H9 (cell line): ENCODE data around the gene ABHD16B. TPM values are rescaled to one million over a fixed set of nuclear protein-coding genes. Genes with fewer than 3 reads are reported as not detected.

Experiments used
- DNase-seq: peaks from one replicate; pipeline ENCODE4 v3.0.0-alpha.2; 2017
- H2AFZ ChIP-seq: one replicate; pipeline ENCODE4 v1.6.1; 2013; ENCODE audit warnings: mild to moderate bottlenecking, low read length, control low read depth, moderate library complexity
- H2AK5ac ChIP-seq: 2 replicates; pipeline ENCODE4 v1.6.1; 2013; ENCODE audit warnings: low read length, control low read depth, mixed read lengths; ENCODE audit not compliant: insufficient read length
- H2BK120ac ChIP-seq: one replicate; pipeline ENCODE4 v1.6.1; 2013; ENCODE audit warnings: low read depth, mild to moderate bottlenecking, low read length, control low read depth, inconsistent platforms; ENCODE audit not compliant: poor library complexity, severe bottlenecking
- H2BK12ac ChIP-seq: 2 replicates; pipeline ENCODE4 v1.6.1; 2013; ENCODE audit warnings: low read length, control low read depth, mixed read lengths, low read depth; ENCODE audit not compliant: insufficient read length
- H2BK15ac ChIP-seq: 2 replicates; pipeline ENCODE4 v1.6.1; 2013; ENCODE audit warnings: low read depth, low read length, control low read depth
- H2BK20ac ChIP-seq: one replicate; pipeline ENCODE4 v1.6.1; 2013; ENCODE audit warnings: low read depth, mild to moderate bottlenecking, low read length, control low read depth, inconsistent platforms; ENCODE audit not compliant: poor library complexity, severe bottlenecking
- H2BK5ac ChIP-seq: 2 replicates; pipeline ENCODE4 v1.6.1; 2013; ENCODE audit warnings: low read length, control low read depth, mixed read lengths; ENCODE audit not compliant: insufficient read length
- H3K14ac ChIP-seq: 2 replicates; pipeline ENCODE4 v1.6.1; 2013; ENCODE audit warnings: low read length, control low read depth; ENCODE audit not compliant: insufficient read depth
- H3K18ac ChIP-seq: 2 replicates; pipeline ENCODE4 v1.6.1; 2013; ENCODE audit warnings: low read depth, mild to moderate bottlenecking, mixed read lengths, low read length, control low read depth; ENCODE audit not compliant: insufficient read length
- H3K23ac ChIP-seq: 2 replicates; pipeline ENCODE4 v1.6.1; 2013; ENCODE audit warnings: low read length, control low read depth, mixed read lengths, low read depth; ENCODE audit not compliant: insufficient read length
- H3K23me2 ChIP-seq: 2 replicates; pipeline ENCODE4 v1.6.1; 2013; ENCODE audit warnings: low read depth, mild to moderate bottlenecking, mixed read lengths, low read length, control low read depth; ENCODE audit not compliant: insufficient read length, poor library complexity, severe bottlenecking
- H3K27ac ChIP-seq: 2 replicates; pipeline ENCODE4 v1.5.1; 2013; ENCODE audit warnings: low read length, control low read depth, mixed read lengths, low read depth; ENCODE audit not compliant: insufficient read length
- H3K27me3 ChIP-seq: 2 replicates; pipeline ENCODE4 v1.6.1; 2013; ENCODE audit warnings: low read length, control low read depth, inconsistent platforms; ENCODE audit not compliant: insufficient read depth
- H3K4ac ChIP-seq: 2 replicates; pipeline ENCODE4 v1.6.1; 2013; ENCODE audit warnings: low read depth, mild to moderate bottlenecking, control low read depth, inconsistent platforms, low read length, moderate library complexity
- H3K4me1 ChIP-seq: 2 replicates; pipeline ENCODE4 v1.6.1; 2013; ENCODE audit warnings: low read length, control low read depth, inconsistent platforms; ENCODE audit not compliant: insufficient read depth
- H3K4me2 ChIP-seq: 2 replicates; pipeline ENCODE4 v1.6.1; 2013; ENCODE audit warnings: low read length, control low read depth, mixed read lengths; ENCODE audit not compliant: insufficient read length, insufficient read depth
- H3K56ac ChIP-seq: 2 replicates; pipeline ENCODE4 v1.6.1; 2013; ENCODE audit warnings: low read depth, mild to moderate bottlenecking, mixed read lengths, low read length, control low read depth; ENCODE audit not compliant: insufficient read length
- H3K79me1 ChIP-seq: 2 replicates; pipeline ENCODE4 v1.6.1; 2013; ENCODE audit warnings: low read depth, mild to moderate bottlenecking, moderate library complexity, low read length, control low read depth, inconsistent platforms; ENCODE audit not compliant: insufficient read depth, poor library complexity, severe bottlenecking
- H3K79me2 ChIP-seq: 2 replicates; pipeline ENCODE4 v1.6.1; 2013; ENCODE audit warnings: low read length, control low read depth, inconsistent platforms; ENCODE audit not compliant: insufficient read depth
- H3K9ac ChIP-seq: 2 replicates; pipeline ENCODE4 v1.6.1; 2013; ENCODE audit warnings: low read length, control low read depth, mixed read lengths; ENCODE audit not compliant: insufficient read length; ENCODE audit errors: extremely low read depth
- H3K9me3 ChIP-seq: one replicate; pipeline ENCODE4 v1.6.1; 2013; ENCODE audit warnings: low read depth, low read length, inconsistent platforms; ENCODE audit not compliant: control insufficient read depth
- H3T11ph ChIP-seq: one replicate; pipeline ENCODE4 v1.6.1; 2013; ENCODE audit warnings: mild to moderate bottlenecking, low read length, control low read depth, inconsistent platforms
- H4K20me1 ChIP-seq: one replicate; pipeline ENCODE4 v1.6.1; 2013; ENCODE audit not compliant: control insufficient read depth, insufficient read length, insufficient read depth
- H4K5ac ChIP-seq: 2 replicates; pipeline ENCODE4 v1.6.1; 2013; ENCODE audit warnings: low read depth, mild to moderate bottlenecking, mixed read lengths, low read length, control low read depth; ENCODE audit not compliant: insufficient read length
- H4K8ac ChIP-seq: replicated peaks from 2 replicates; pipeline ENCODE4 v1.6.1; 2013; ENCODE audit warnings: low read length, control low read depth, mixed read lengths, low read depth; ENCODE audit not compliant: insufficient read length
- H4K91ac ChIP-seq: 2 replicates; pipeline ENCODE4 v1.6.1; 2013; ENCODE audit warnings: low read depth, mild to moderate bottlenecking, moderate library complexity, mixed read lengths, low read length, control low read depth; ENCODE audit not compliant: insufficient read length
- H3K27ac Mint-ChIP-seq, 3 experiments: 2 replicates in 2 of 3; 3 replicates in 1 of 3; pipeline ENCODE4 v1.8.0; 2020 to 2021; ENCODE audit warnings: mixed read lengths in 3 of 3, mild to moderate bottlenecking in 1 of 3, moderate library complexity in 1 of 3
- H3K27me3 Mint-ChIP-seq: 2 replicates; pipeline ENCODE4 v1.8.0; 2021; ENCODE audit warnings: low read depth, mild to moderate bottlenecking, moderate library complexity, mixed read lengths
- H3K36me3 Mint-ChIP-seq, 3 experiments: 2 replicates in 2 of 3; 3 replicates in 1 of 3; pipeline ENCODE4 v1.8.0; 2020 to 2021; ENCODE audit warnings: low read depth in 3 of 3, mixed read lengths in 3 of 3; ENCODE audit not compliant: insufficient read depth in 1 of 3
- H3K4me1 Mint-ChIP-seq, 2 experiments: 2 replicates each; pipeline ENCODE4 v1.8.0; 2020; ENCODE audit warnings: mixed read lengths in 2 of 2
- H3K4me3 Mint-ChIP-seq, 2 experiments: 2 replicates in 1 of 2; 3 replicates in 1 of 2; pipeline ENCODE4 v1.8.0; 2020 to 2021; ENCODE audit warnings: mild to moderate bottlenecking in 2 of 2, mixed read lengths in 2 of 2, moderate library complexity in 1 of 2
- H3K9me3 Mint-ChIP-seq, 2 experiments: 2 replicates in 1 of 2; 3 replicates in 1 of 2; pipeline ENCODE4 v1.8.0; 2020; ENCODE audit warnings: mild to moderate bottlenecking in 2 of 2, mixed read lengths in 2 of 2, moderate library complexity in 1 of 2
- CTCF ChIP-seq: fragments of 200-600 bp; sonication (generic); conservative IDR thresholded peaks from 3 replicates; pipeline ENCODE4 v1.8.0; 2021; ENCODE audit warnings: antibody characterized with exemption, mild to moderate bottlenecking
- WGBS: extraction: QIAGEN DNeasy Blood & Tissue Kit; methylation state at CpG from one replicate; pipeline ENCODE4 v1.1.7; 2013; ENCODE audit warnings: missing lambda C conversion rate, low lambda C conversion rate, mixed read lengths; ENCODE audit not compliant: insufficient read length; ENCODE audit errors: extremely low coverage; 5-methylcytosine and 5-hydroxymethylcytosine counted together
- total RNA-seq: library from RNA; stranded (reverse); gene quantifications from 2 replicates; pipeline ENCODE4 v1.2.1, GENCODE V29; 2021

The ABHD16B gene
- total RNA-seq, 1 experiment from 2014 or later: not detected

DNA sequence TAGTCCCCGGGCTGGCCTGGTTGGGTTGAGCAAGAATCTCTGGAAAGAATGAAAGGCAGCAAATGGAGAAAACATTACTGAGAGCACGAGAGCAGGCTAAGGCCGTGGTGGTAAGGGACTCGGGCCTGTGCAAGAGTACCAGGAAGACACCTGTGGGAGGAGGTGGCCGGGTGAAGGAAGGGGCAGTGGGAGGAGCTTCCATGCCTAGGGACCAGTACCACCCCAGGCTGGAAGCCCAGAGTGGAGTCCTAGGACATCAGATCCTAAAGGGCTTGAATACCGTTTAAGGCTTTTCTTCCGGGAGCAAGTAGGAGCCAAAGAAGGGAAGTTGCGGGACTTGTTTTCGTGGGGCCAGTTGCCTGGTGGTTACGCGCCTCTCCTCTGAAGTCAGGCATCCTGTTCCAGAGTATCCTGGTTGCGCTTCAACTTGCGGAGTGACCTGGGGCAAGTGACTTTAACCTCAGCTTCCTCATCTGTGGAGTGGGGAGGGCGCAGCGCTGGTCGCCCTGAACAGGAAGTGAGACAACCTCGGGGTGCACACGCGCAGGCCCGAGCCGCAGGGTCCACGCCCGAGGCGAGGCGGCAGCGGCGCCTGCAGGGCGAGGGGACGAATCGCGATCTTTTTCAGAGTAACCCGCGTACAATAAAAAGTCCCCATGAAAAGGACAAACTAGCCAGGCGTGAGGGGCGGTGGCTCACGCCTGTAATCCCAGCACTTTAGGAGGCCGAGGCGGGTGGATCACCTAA, 2.7 kb downstream of the ABHD16B start:
- no peak overlapping the region for H2BK15ac ChIP-seq
- peak; percentile 70 for TF ChIP-seq CTCF
- Mint-ChIP-seq H3K9me3 (0 out of 5 replicates have a peak, but pooled peaks cover 0 to 2% of the 10 kb centered on the region in 2 experiments), H3K27ac (peak overlapping the region; percentile 96 to 98 (median 96)), H3K4me3 (peak overlapping the region; percentile 91 to 93), H3K36me3 (peaks cover 5 to 24% (median 22%) of the 10 kb centered on the region in 3 experiments), H3K4me1 (peaks cover 23 to 36% of the 10 kb centered on the region in 2 experiments), H3K27me3 (no peaks in the 10 kb centered on the region)
- H3K4ac ChIP-seq: no peak overlapping the region
- no peaks in the 10 kb centered on the region; the same call in 1 of the 2 replicates for H3K4me1 ChIP-seq
- no peak overlapping the region for H2AK5ac ChIP-seq
- H3K27me3 ChIP-seq: no peaks in the 10 kb centered on the region
- no CpG with 5 or more reads among the region's 38 CpGs for WGBS
- DNase-seq: peak; percentile 58
- H3T11ph ChIP-seq: no peak overlapping the region
- H2BK5ac ChIP-seq: no peak overlapping the region
- peak overlapping the region; percentile 47 for H3K9ac ChIP-seq
- H3K18ac ChIP-seq: no peak overlapping the region
- peaks cover 5% of the 10 kb centered on the region; the same call in 1 of the 2 replicates for H3K79me2 ChIP-seq
- H4K8ac ChIP-seq: no peak overlapping the region
- no peak overlapping the region for H2BK120ac ChIP-seq
- no peak overlapping the region for H3K27ac ChIP-seq
- H3K23ac ChIP-seq: no peak overlapping the region
- no peak overlapping the region; the same call in 1 of the 2 replicates for H3K14ac ChIP-seq
- H4K20me1 ChIP-seq: no peaks in the 10 kb centered on the region
- H3K4me2 ChIP-seq: peak overlapping the region; percentile 47
- H2AFZ ChIP-seq: no peak overlapping the region
- no peak overlapping the region for H3K56ac ChIP-seq
- peaks cover 5% of the 10 kb centered on the region for H3K79me1 ChIP-seq
- no peak overlapping the region for H4K5ac ChIP-seq
- no peak overlapping the region for H4K91ac ChIP-seq
- H3K23me2 ChIP-seq: peaks cover 3% of the 10 kb centered on the region
- H2BK12ac ChIP-seq: no peak overlapping the region
- no peaks in the 10 kb centered on the region for H3K9me3 ChIP-seq
- no peak overlapping the region for H2BK20ac ChIP-seq
